SK-N-SH (cell line): ENCODE measurements around the gene PCNT. TPM values are rescaled to one million over a fixed set of nuclear protein-coding genes. Genes with fewer than 3 reads are reported as not detected.

Source experiments
- CTCF ChIA-PET: fragments of 300-600, 350-600 bp; formaldehyde crosslinking; extraction: SDS; loops from one replicate; lab custom pipeline; 2021; lab: Yijun Ruan, JAX
- POLR2A ChIA-PET: fragments of 350-600 bp; sonication (Branson Sonifier 250); formaldehyde crosslinking; extraction: SDS; loops from one replicate; lab custom pipeline; 2020; ENCODE audit warnings: antibody characterized with exemption, inconsistent platforms; lab: Yijun Ruan, JAX
- DNase-seq: peaks from one replicate; pipeline ENCODE4 v3.0.0; 2012
- H2AFZ ChIP-seq: fragments of 200-600 bp; sonication (generic); 2 replicates; pipeline ENCODE4 v1.8.1; 2016; ENCODE audit warnings: antibody characterized with exemption, mild to moderate bottlenecking, low read depth
- H3F3A ChIP-seq: fragments of 200-600 bp; sonication (generic); replicated peaks from 2 replicates; pipeline ENCODE3; 2016; ENCODE audit warnings: antibody characterized with exemption, mild to moderate bottlenecking; ENCODE audit not compliant: insufficient read depth
- H3K27ac ChIP-seq, 2 experiments: fragments of 200-500 bp in 1 of 2; fragments of 200-600 bp in 1 of 2; sonication (Bioruptor generic) in 1 of 2; sonication (generic), shearing (Covaris generic) in 1 of 2; 2 replicates each; pipeline versions ENCODE4 v1.5.1 to v1.6.1; 2014 to 2016; ENCODE audit warnings: low read depth in 2 of 2, inconsistent platforms in 1 of 2, low read length in 1 of 2, mild to moderate bottlenecking in 1 of 2, mixed read lengths in 1 of 2
- H3K27me3 ChIP-seq: fragments of 200-600 bp; sonication (generic), shearing (Covaris generic); 2 replicates; pipeline ENCODE4 v1.6.1; 2016; ENCODE audit warnings: mixed run types; ENCODE audit not compliant: insufficient read depth
- H3K36me3 ChIP-seq, 2 experiments: fragments of 200-500 bp in 1 of 2; fragments of 200-600 bp in 1 of 2; sonication (Bioruptor generic) in 1 of 2; sonication (generic) in 1 of 2; replicated peaks in 1 of 2; 2 replicates each; pipeline versions ENCODE3 to v1.5.1; 2014 to 2016; ENCODE audit warnings: low read length in 1 of 2, mild to moderate bottlenecking in 1 of 2; ENCODE audit not compliant: insufficient read depth in 2 of 2, control insufficient read depth in 1 of 2
- H3K4me1 ChIP-seq, 2 experiments: fragments of 200-500 bp in 1 of 2; fragments of 200-600 bp in 1 of 2; sonication (Bioruptor generic) in 1 of 2; sonication (generic), shearing (Covaris generic) in 1 of 2; 2 replicates each; pipeline versions ENCODE4 v1.5.1 to v1.6.1; 2014 to 2016; ENCODE audit warnings: low read depth in 1 of 2, low read length in 1 of 2, mixed run types in 1 of 2; ENCODE audit not compliant: insufficient read depth in 2 of 2, control insufficient read depth in 1 of 2
- H3K4me2 ChIP-seq: fragments of 200-600 bp; sonication (generic), shearing (Covaris generic); 2 replicates; pipeline ENCODE4 v1.6.1; 2017; ENCODE audit warnings: mixed run types
- H3K4me3 ChIP-seq, 2 experiments: fragments of 200-500 bp in 1 of 2; fragments of 200-600 bp in 1 of 2; sonication (Bioruptor generic) in 1 of 2; sonication (generic), shearing (Covaris generic) in 1 of 2; 2 replicates each; pipeline versions ENCODE4 v1.5.1 to v1.8.1; 2014 to 2016; ENCODE audit warnings: low read depth in 2 of 2, inconsistent platforms in 1 of 2, low read length in 1 of 2, mild to moderate bottlenecking in 1 of 2, mixed read lengths in 1 of 2, moderate library complexity in 1 of 2
- H3K79me2 ChIP-seq: fragments of 200-600 bp; sonication (generic); 2 replicates; pipeline ENCODE4 v1.8.1; 2017; ENCODE audit warnings: mild to moderate bottlenecking; ENCODE audit not compliant: insufficient read depth
- H3K9ac ChIP-seq: fragments of 200-600 bp; sonication (generic); 2 replicates; pipeline ENCODE4 v1.6.1; 2017; ENCODE audit warnings: mixed run types
- H3K9me2 ChIP-seq: fragments of 200-600 bp; sonication (generic); 2 replicates; pipeline ENCODE4 v1.6.1; 2017; ENCODE audit warnings: mixed run types
- H3K9me3 ChIP-seq: fragments of 200-600 bp; sonication (generic); 2 replicates; pipeline ENCODE4 v1.6.1; 2017; ENCODE audit warnings: mixed run types, mild to moderate bottlenecking, moderate library complexity
- H4K20me1 ChIP-seq: fragments of 200-600 bp; sonication (generic); 2 replicates; pipeline ENCODE4 v1.6.1; 2017; ENCODE audit warnings: mild to moderate bottlenecking, mixed run types; ENCODE audit not compliant: insufficient read depth
- ELF1 ChIP-seq: IDR thresholded peaks from 2 replicates; pipeline ENCODE4 v1.4.0; 2012
- EP300 ChIP-seq, 2 experiments: IDR thresholded peaks; 2 replicates each; pipeline versions ENCODE4 v1.4.0 to v1.6.1; 2012; ENCODE audit warnings: borderline replicate concordance in 1 of 2, low read depth in 1 of 2, low read length in 1 of 2
- FOXM1 ChIP-seq: IDR thresholded peaks from 2 replicates; pipeline ENCODE4 v1.4.0; 2012; ENCODE audit warnings: low read depth, mild to moderate bottlenecking
- GATA2 ChIP-seq: sonication (generic); formaldehyde crosslinking; IDR thresholded peaks from 2 replicates; pipeline ENCODE4 v1.5.0; 2020; ENCODE audit warnings: mild to moderate bottlenecking, missing genetic modification reagents
- MEF2A ChIP-seq: IDR thresholded peaks from 2 replicates; pipeline ENCODE4 v1.4.0; 2012; ENCODE audit warnings: low read depth, borderline replicate concordance
- MXI1 ChIP-seq: IDR thresholded peaks from 2 replicates; pipeline ENCODE4 v1.6.1; 2012; ENCODE audit warnings: mild to moderate bottlenecking, low read depth, low read length, improper control_type of control experiment
- NFIC ChIP-seq: IDR thresholded peaks from 2 replicates; pipeline ENCODE4 v1.4.0; 2012; ENCODE audit warnings: borderline replicate concordance
- NRF1 ChIP-seq: IDR thresholded peaks from 2 replicates; pipeline ENCODE4 v1.6.1; 2012; ENCODE audit warnings: low read depth, mild to moderate bottlenecking, low read length
- RAD21 ChIP-seq: IDR thresholded peaks from 2 replicates; pipeline ENCODE4 v1.6.1; 2012; ENCODE audit warnings: mild to moderate bottlenecking, low read length
- RFX5 ChIP-seq: IDR thresholded peaks from 2 replicates; pipeline ENCODE4 v1.6.1; 2012; ENCODE audit warnings: mild to moderate bottlenecking, improper control_type of control experiment, low read length
- RXRA ChIP-seq: IDR thresholded peaks from 2 replicates; pipeline ENCODE4 v1.4.0; 2012; ENCODE audit warnings: low read depth, mild to moderate bottlenecking, borderline replicate concordance
- TAF1 ChIP-seq: IDR thresholded peaks from 2 replicates; pipeline ENCODE4 v1.6.1; 2012; ENCODE audit warnings: low read depth, mild to moderate bottlenecking, low read length, moderate library complexity, borderline replicate concordance
- TCF12 ChIP-seq: IDR thresholded peaks from 2 replicates; pipeline ENCODE4 v1.4.0; 2012
- YY1 ChIP-seq: IDR thresholded peaks from 2 replicates; pipeline ENCODE4 v1.4.0; 2012; ENCODE audit warnings: low read depth, mild to moderate bottlenecking
- WGBS: methylation state at CpG from one replicate; pipeline ENCODE4 v1.1.6; 2017; ENCODE audit warnings: low lambda C conversion rate; 5-methylcytosine and 5-hydroxymethylcytosine counted together
- polyA plus RNA-seq, 3 experiments: library from polyadenylated mRNA; depleted of rRNA; stranded (reverse); fragments of >200 nt; gene quantifications; 2 replicates each; pipeline ENCODE4 v1.2.3, GENCODE V29; 2012
- TF ChIP-seq, protein P1 (sequence below): fragments of 150-350 bp; IDR thresholded peaks from 2 replicates; pipeline ENCODE4 v1.6.1; 2017; ENCODE audit warnings: antibody characterized with exemption, low read length, low read depth, borderline replicate concordance
- TF ChIP-seq, protein P2 (sequence below): fragments of 150-350 bp; IDR thresholded peaks from 2 replicates; pipeline ENCODE4 v1.6.1; 2016; ENCODE audit warnings: mild to moderate bottlenecking, low read depth, low read length
- TF ChIP-seq, protein P3 (sequence below): IDR thresholded peaks from 2 replicates; pipeline ENCODE4; 2012
- TF ChIP-seq, protein P4 (sequence below): fragments of 200-600 bp; sonication (generic); IDR thresholded peaks from 2 replicates; pipeline ENCODE4 v1.6.1; 2017; ENCODE audit warnings: antibody characterized with exemption, mild to moderate bottlenecking, moderate library complexity
- TF ChIP-seq, protein P5 (sequence below): IDR thresholded peaks from 2 replicates; pipeline ENCODE4 v1.4.0; 2012; ENCODE audit warnings: low read depth
- TF ChIP-seq, protein P6 (sequence below): IDR thresholded peaks from 2 replicates; pipeline ENCODE4 v1.4.0; 2012; ENCODE audit warnings: low read depth, borderline replicate concordance

PCNT gene
- polyA plus RNA-seq, 1 of the 3 experiments (the other 2 are of a cell fraction) = 15.7 TPM

DNA sequence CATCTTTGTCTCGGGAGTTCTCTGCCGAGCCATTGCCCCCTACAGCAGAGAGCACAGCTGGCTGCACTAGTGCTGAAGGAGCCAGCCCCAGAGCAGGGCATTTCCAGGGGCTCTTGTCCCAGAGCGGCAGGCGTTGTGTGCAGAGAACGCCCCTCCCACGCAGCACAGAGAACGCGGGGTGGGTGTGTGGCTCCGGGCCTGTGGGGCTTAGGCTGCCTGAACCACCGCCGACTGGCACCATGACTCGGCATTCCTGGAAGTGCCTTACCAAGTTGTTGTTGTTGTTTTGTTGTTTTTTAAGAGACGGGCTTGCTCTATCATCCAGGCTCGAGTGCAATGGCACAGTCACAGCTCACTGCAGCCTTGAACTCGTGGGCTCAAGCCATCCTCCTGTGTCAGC is 119.0 kb downstream of the PCNT start:
- Histone ChIP-seq H3F3A (peaks cover 9% of the 10 kb centered on the region), H3K4me1 (no peaks in the 10 kb centered on the region), H3K36me3 (peaks cover 23 to 67% of the 10 kb centered on the region in 2 experiments), H3K79me2 (0 out of 2 replicates have a peak, but pooled peaks cover 10% of the 10 kb centered on the region), H3K4me3 (no peak overlapping the region), H4K20me1 (no peaks in the 10 kb centered on the region), H3K9ac (no peak overlapping the region), H3K4me2 (no peak overlapping the region), H2AFZ (no peak overlapping the region), H3K27ac (no peak overlapping the region; a peak in 1 of 4 replicates), H3K9me2 (no peaks in the 10 kb centered on the region), H3K9me3 (no peaks in the 10 kb centered on the region), H3K27me3 (no peaks in the 10 kb centered on the region)
- 94% methylated on average over 5 of the region's 15 CpGs for WGBS
- no peak for DNase-seq
- CTCF ChIA-PET = no interaction called here
- POLR2A ChIA-PET = no interaction called here
- no peak for TF ChIP-seq MXI1
- no peak for TF ChIP-seq NFIC
- TF ChIP-seq, protein P1, sequence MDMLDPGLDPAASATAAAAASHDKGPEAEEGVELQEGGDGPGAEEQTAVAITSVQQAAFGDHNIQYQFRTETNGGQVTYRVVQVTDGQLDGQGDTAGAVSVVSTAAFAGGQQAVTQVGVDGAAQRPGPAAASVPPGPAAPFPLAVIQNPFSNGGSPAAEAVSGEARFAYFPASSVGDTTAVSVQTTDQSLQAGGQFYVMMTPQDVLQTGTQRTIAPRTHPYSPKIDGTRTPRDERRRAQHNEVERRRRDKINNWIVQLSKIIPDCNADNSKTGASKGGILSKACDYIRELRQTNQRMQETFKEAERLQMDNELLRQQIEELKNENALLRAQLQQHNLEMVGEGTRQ = no peak
- TF ChIP-seq YY1 = no peak
- TF ChIP-seq, protein P2, sequence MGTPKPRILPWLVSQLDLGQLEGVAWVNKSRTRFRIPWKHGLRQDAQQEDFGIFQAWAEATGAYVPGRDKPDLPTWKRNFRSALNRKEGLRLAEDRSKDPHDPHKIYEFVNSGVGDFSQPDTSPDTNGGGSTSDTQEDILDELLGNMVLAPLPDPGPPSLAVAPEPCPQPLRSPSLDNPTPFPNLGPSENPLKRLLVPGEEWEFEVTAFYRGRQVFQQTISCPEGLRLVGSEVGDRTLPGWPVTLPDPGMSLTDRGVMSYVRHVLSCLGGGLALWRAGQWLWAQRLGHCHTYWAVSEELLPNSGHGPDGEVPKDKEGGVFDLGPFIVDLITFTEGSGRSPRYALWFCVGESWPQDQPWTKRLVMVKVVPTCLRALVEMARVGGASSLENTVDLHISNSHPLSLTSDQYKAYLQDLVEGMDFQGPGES = no peak
- TF ChIP-seq GATA2 = no peak
- no peak for TF ChIP-seq RAD21
- TF ChIP-seq TAF1 = no peak
- TF ChIP-seq FOXM1 = no peak
- TF ChIP-seq, protein P3, sequence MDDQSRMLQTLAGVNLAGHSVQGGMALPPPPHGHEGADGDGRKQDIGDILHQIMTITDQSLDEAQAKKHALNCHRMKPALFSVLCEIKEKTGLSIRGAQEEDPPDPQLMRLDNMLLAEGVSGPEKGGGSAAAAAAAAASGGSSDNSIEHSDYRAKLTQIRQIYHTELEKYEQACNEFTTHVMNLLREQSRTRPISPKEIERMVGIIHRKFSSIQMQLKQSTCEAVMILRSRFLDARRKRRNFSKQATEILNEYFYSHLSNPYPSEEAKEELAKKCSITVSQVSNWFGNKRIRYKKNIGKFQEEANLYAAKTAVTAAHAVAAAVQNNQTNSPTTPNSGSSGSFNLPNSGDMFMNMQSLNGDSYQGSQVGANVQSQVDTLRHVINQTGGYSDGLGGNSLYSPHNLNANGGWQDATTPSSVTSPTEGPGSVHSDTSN = no peak
- no peak for TF ChIP-seq RFX5
- TF ChIP-seq RXRA = no peak
- TF ChIP-seq, protein P4, sequence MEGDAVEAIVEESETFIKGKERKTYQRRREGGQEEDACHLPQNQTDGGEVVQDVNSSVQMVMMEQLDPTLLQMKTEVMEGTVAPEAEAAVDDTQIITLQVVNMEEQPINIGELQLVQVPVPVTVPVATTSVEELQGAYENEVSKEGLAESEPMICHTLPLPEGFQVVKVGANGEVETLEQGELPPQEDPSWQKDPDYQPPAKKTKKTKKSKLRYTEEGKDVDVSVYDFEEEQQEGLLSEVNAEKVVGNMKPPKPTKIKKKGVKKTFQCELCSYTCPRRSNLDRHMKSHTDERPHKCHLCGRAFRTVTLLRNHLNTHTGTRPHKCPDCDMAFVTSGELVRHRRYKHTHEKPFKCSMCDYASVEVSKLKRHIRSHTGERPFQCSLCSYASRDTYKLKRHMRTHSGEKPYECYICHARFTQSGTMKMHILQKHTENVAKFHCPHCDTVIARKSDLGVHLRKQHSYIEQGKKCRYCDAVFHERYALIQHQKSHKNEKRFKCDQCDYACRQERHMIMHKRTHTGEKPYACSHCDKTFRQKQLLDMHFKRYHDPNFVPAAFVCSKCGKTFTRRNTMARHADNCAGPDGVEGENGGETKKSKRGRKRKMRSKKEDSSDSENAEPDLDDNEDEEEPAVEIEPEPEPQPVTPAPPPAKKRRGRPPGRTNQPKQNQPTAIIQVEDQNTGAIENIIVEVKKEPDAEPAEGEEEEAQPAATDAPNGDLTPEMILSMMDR = no peak
- TF ChIP-seq EP300 (IDR thresholded peaks at IDR 0.05; ENCODE audit: borderline replicate concordance in 1 of 2, low read depth in 1 of 2, low read length in 1 of 2) = no peak
- TF ChIP-seq MEF2A = no peak
- TF ChIP-seq, protein P5, sequence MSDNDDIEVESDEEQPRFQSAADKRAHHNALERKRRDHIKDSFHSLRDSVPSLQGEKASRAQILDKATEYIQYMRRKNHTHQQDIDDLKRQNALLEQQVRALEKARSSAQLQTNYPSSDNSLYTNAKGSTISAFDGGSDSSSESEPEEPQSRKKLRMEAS = no peak
- no peak for TF ChIP-seq TCF12
- TF ChIP-seq, protein P6, sequence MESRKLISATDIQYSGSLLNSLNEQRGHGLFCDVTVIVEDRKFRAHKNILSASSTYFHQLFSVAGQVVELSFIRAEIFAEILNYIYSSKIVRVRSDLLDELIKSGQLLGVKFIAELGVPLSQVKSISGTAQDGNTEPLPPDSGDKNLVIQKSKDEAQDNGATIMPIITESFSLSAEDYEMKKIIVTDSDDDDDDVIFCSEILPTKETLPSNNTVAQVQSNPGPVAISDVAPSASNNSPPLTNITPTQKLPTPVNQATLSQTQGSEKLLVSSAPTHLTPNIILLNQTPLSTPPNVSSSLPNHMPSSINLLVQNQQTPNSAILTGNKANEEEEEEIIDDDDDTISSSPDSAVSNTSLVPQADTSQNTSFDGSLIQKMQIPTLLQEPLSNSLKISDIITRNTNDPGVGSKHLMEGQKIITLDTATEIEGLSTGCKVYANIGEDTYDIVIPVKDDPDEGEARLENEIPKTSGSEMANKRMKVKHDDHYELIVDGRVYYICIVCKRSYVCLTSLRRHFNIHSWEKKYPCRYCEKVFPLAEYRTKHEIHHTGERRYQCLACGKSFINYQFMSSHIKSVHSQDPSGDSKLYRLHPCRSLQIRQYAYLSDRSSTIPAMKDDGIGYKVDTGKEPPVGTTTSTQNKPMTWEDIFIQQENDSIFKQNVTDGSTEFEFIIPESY = no peak
- no peak for TF ChIP-seq ELF1
- TF ChIP-seq NRF1 = no peak
